ENCODE data around the gene CANT1.
A peak's percentile ranks its signal among the peaks of the same experiment; 100 is the strongest.

The CANT1 gene

DNA sequence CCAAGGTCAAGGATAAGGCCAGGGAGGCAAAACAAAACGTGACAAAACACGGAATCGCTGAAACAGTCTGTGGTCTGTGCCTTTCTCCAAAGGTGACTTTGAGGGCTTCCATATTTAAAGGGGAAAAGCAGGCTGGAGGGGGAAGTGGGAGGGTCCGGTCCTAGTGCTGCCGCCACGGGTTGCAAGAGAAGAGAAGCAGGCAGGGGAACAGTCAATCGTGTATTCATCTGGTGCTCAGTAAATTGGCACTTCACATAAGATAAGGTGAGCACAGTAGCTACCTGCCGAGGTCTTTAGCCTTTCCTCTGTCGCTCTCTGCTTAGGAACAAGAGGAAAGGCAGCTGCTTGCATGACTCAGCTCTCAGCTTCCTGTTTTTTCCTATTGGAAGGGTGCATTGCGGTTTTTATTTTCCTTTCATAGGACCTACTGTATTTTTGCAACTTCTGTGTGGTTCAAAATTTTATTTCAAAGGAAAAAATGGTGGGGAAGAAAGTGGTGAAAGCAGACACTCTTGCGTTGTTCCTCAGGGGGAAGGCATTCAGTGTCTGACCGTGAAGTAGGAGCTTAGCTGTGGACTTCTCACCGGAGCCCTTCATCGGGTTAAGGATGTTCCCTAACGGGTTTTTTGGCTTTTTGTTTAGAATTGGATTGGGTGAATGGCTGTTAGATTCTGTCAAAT is 22.8 kb downstream of the CANT1 start:
- no peak for DNase-seq
- Mint-ChIP-seq H3K9me3 (no peaks in the 10 kb centered on the region), H3K27ac (no peak overlapping the region), H3K4me3 (peak overlapping the region; percentile 50 to 64), H3K4me1 (peaks cover 21% of the 10 kb centered on the region), H3K27me3 (no peaks in the 10 kb centered on the region)
- ATAC-seq, result peak; percentile 59

DNA sequence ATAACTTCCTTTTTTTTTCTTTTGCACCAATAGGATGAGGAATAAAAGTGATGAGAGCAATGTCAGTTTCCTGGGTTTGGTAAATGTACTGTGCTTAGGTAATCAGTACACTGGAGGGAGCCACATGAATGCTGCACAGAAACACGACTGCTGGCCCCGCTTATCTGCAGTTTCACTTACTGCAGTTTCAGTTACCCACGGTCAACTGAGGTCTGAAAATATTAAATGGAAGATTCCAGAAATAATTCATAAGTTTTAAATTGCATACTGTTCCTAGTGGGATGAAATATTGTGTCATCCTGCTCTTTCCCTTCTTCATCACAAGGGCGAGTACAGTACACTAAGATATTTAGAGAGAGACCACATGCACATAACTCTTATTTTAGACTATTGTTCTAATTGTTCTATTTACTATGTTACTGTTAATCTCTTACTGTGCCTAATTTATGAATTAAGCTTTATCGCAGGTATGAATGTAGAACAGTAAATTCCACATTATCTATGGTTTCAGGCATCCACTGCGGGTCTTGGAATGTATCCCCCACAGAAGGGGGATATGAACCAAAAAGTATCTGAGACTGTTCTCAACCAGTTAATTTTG is 23.4 kb downstream of the CANT1 start:
- peak overlapping the region; percentile 50 to 64 for H3K4me3 Mint-ChIP-seq
- no peaks in the 10 kb centered on the region for H3K9me3 Mint-ChIP-seq
- peaks cover 21% of the 10 kb centered on the region for H3K4me1 Mint-ChIP-seq
- no peaks in the 10 kb centered on the region for H3K27me3 Mint-ChIP-seq
- peak overlapping the region in 1 of 2 donors; percentile 65 for H3K27ac Mint-ChIP-seq
- DNase-seq (no peak), ATAC-seq (peak; percentile 87)

DNA sequence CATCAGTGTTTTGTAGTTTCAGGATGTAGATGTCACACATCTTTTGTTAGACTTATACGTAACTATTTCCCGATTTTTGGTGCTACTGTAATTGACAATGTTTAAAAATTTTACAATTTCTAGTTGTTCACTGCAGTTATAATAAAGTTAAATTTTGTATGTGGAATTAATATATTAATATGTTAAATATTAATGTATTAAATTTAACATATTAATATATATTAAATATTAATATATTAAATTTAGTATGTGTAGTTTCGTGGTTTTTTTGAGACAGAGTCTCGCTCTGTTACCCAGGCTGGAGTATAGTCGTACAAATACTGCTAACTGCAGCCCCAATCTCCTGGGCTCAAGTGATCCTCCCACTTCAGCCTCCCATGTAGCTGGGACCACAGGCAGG is 24.2 kb downstream of the CANT1 start:
- Mint-ChIP-seq H3K27ac (no peak overlapping the region), H3K4me3 (no peak overlapping the region), H3K4me1 (peaks cover 26% of the 10 kb centered on the region), H3K27me3 (no peaks in the 10 kb centered on the region), H3K9me3 (no peaks in the 10 kb centered on the region)
- DNase-seq (no peak), ATAC-seq (no peak)

GRCh38 chr17:78981010-78981888 is 28.3 kb downstream of the CANT1 start:
- no peak for ATAC-seq
- Mint-ChIP-seq H3K9me3 (no peaks in the 10 kb centered on the region), H3K27ac (peak overlapping the region in 1 of 2 donors; percentile 98), H3K4me1 (peaks cover 46% of the 10 kb centered on the region), H3K4me3 (no peak overlapping the region), H3K27me3 (no peaks in the 10 kb centered on the region)
- DNase-seq, result no peak

GRCh38 chr17:78980624-78980972 is 29.0 kb downstream of the CANT1 start:
- H3K4me3 Mint-ChIP-seq, result peak overlapping the region in 1 of 2 donors; percentile 85
- ATAC-seq (peak; percentile 16), DNase-seq (no peak)
- no peaks in the 10 kb centered on the region for H3K9me3 Mint-ChIP-seq
- peak overlapping the region in 1 of 2 donors; percentile 98 for H3K27ac Mint-ChIP-seq
- H3K4me1 Mint-ChIP-seq, result peaks cover 46% of the 10 kb centered on the region
- no peaks in the 10 kb centered on the region for H3K27me3 Mint-ChIP-seq

DNA sequence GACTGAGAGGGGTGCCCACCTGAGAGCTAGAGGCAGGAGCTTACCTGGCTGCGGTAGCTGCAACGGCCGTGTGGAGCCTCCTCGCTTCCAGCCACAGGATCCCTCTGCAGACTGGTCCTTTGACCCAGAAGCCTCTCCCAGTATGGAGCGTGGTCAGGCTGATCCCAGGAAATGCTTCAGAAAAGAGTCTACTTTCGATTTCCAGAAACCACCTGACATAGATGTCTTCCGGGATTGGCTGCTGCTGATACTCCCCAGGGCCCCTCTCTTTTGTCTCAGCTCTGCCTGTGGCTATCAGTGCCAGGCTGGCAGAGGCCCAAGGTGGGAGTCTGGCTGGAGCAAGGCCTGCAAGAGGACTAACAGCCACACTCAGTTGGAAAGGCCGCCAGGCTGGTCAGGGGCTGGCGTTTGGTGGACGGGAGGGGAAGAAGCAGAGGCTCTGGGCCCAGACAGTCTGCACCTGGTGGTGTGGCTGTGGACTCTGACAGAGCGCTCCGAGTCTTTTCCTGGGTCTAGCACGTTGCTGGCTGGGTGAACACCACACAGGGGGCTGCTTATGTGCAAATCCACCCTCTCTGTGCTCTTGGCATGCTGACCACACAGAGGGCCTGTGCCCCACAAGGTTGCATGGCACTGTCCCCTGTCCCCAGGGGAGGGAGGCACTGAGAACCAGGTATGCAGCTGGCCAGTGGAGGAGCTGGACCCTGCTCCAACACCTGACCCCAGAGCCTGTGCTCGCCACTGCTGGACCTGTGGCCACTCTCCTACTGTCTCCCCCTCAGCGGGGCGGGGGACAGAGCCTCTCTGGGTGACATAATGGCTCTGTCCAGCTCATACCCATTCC is 29.6 kb downstream of the CANT1 start, which contains the start of gene LGALS3BP:
LGALS3BP (minus strand) TSS at position 144 of the 844 bp plus-strand sequence. CDS start 2,732 bp downstream, outside the sequence.
- Mint-ChIP-seq H3K9me3 (no peaks in the 10 kb centered on the region), H3K4me3 (peak within 1 kb of the TSS; percentile 75 to 85), H3K27me3 (no peaks in the 10 kb centered on the region), H3K4me1 (peaks cover 46% of the 10 kb centered on the region), H3K27ac (peak within 1 kb of the TSS; percentile 92 to 98)
- ATAC-seq, result peak; percentile 82
- DNase-seq, result peak; percentile 33 to 42

GRCh38 chr17:78977997-78978973 is 31.3 kb downstream of the CANT1 start:
- Mint-ChIP-seq H3K27ac (peak overlapping the region; percentile 92 to 98), H3K4me1 (peaks cover 46% of the 10 kb centered on the region), H3K9me3 (no peaks in the 10 kb centered on the region), H3K27me3 (no peaks in the 10 kb centered on the region), H3K4me3 (peak overlapping the region; percentile 75 to 85)
- ATAC-seq (no peak), DNase-seq (no peak)

GRCh38 chr17:78977681-78977943 is 32.0 kb downstream of the CANT1 start:
- DNase-seq (no peak), ATAC-seq (no peak)
- peak overlapping the region in 1 of 2 donors; percentile 28 for H3K27ac Mint-ChIP-seq
- H3K4me1 Mint-ChIP-seq, result peaks cover 46% of the 10 kb centered on the region
- no peaks in the 10 kb centered on the region for H3K9me3 Mint-ChIP-seq
- no peaks in the 10 kb centered on the region for H3K27me3 Mint-ChIP-seq
- peak overlapping the region in 1 of 2 donors; percentile 37 for H3K4me3 Mint-ChIP-seq

GRCh38 chr17:78976907-78977680 is 32.5 kb downstream of the CANT1 start:
- H3K9me3 Mint-ChIP-seq, result no peaks in the 10 kb centered on the region
- peak overlapping the region; percentile 15 to 28 for H3K4me3 Mint-ChIP-seq
- ATAC-seq, result no peak
- H3K27me3 Mint-ChIP-seq, result no peaks in the 10 kb centered on the region
- DNase-seq, result no peak
- H3K27ac Mint-ChIP-seq, result peak overlapping the region; percentile 28 to 93
- H3K4me1 Mint-ChIP-seq, result peaks cover 46% of the 10 kb centered on the region

DNA sequence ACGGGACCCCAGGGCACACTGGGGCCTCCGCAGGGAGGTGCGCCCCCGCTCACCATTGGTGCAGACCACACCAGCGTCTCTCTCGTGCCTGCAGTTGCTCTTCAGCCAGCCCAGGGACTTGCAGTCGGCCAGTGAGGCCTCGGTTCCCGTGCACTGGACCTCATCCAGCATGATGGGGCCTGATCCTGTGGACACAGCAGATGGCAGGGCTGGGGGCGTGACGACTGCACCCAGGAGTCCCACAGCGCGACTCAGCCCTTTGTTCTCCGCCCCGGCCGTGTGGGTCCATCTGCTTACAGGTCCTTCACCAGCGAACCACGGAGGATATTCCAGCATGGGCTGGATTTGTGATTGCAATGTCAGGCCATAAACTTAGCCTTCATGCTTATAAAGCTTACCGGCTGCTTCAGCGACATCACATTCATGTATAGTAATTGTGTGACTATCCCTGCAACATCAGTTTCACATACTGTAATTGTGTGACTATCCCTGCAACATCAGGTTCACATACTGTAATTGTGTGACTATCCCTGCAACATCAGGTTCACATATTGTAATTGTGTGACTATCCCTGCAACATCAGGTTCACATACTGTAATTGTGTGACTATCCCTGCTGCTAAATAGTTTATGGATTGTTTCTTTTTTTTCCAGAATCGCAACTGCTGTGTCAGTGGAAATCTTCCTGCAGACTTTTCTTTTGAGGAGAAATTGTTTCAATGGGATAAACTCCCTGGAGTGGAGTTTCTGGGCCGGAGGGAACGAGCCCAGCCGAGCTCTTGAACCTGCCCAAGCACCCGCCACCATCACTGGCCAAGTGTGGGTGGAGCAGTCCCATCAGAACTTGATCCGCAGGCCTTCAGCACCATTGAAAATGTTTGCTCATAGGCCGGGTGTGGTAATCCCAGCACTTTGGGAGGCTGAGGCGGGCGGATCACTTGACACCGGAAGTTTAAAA is 34.7 kb downstream of the CANT1 start:
- Mint-ChIP-seq H3K4me3 (no peak overlapping the region), H3K27ac (peak overlapping the region; percentile 27 to 46), H3K9me3 (no peaks in the 10 kb centered on the region)

DNA sequence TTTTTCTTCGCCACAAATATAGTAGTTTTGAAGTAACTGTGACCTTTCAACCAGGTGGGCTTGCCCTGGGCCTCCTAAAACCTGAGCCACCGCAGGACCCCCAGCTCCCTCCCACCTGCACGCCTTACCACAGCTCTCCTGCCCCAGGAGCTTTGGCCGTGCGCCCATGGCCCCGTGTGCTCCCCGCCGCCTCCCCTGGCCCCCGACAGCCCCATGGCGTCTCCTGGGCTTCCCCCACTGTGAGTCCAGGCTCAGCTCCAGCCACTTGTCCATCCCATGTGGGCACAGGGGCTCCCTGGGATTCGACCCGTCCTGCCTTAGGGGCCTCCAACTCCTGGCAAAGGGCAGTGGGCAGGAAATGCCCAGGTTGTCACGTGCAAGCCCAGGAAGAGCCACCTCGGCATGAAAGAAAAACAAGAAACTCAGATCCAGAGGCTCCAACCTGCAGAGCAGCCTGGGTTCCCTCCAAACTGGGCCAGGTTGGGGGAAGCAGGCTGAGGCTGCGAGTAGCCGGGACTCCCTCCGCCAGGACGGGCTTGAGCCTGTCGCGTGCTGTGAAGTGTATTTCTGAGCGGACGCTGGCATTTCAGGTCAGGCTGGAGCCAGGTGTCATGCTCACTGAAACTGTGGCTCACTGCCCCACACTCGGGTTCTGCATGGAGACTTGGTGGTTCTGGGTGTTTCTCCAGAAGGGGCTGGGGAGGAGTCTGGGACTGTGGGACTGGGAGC is 35.6 kb downstream of the CANT1 start:
- H3K27me3 Mint-ChIP-seq, result no peaks in the 10 kb centered on the region
- H3K9me3 Mint-ChIP-seq, result no peaks in the 10 kb centered on the region
- H3K4me1 Mint-ChIP-seq, result peaks cover 44% of the 10 kb centered on the region
- peak overlapping the region; percentile 59 to 74 for H3K27ac Mint-ChIP-seq
- ATAC-seq (no peak), DNase-seq (no peak)
- no peak overlapping the region for H3K4me3 Mint-ChIP-seq

More for the DNA sequence above, 34.7 kb downstream of the CANT1 start:
- ATAC-seq (peak; percentile 18), DNase-seq (no peak)
- peaks cover 50% of the 10 kb centered on the region for H3K4me1 Mint-ChIP-seq
- H3K27me3 Mint-ChIP-seq, result no peaks in the 10 kb centered on the region

DNA sequence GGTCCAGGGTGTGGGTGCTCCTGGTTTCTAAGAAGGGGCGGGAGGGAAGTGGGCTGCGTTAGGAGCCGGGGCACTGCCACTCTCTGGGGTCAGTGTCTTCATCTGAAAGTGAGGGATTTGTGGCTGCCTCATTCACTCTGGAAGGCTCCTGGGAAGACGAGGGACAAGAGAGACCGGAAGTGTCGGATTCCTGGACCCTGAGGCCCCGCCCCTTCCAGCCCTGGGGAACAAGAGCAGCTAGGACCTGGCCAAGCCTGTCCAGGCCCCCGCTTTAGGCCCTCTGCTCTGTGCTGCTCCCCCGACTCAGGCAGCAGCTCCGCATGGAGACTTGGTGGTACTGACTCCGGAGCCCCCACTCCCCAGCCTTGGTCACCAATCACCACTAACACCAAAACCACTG is 36.4 kb downstream of the CANT1 start:
- Mint-ChIP-seq H3K4me1 (peaks cover 36% of the 10 kb centered on the region), H3K9me3 (no peaks in the 10 kb centered on the region), H3K27ac (no peak overlapping the region), H3K27me3 (no peaks in the 10 kb centered on the region), H3K4me3 (no peak overlapping the region)
- DNase-seq, result no peak
- ATAC-seq, result no peak

Measured in stimulated activated naive CD8-positive, alpha-beta T cell treated with anti-CD3 and anti-CD28 coated beads, Interleukin-15, amount 100 ng/mL, for 72 hours (primary cell).